ENCODE data around the gene SCAF11. TPM values are rescaled to one million over a fixed set of nuclear protein-coding genes. Genes with fewer than 3 reads are reported as not detected.

The SCAF11 gene
- total RNA-seq, 4 donors from 2014 or later = 152 to 294 (median 173) TPM

- no peak for DNase-seq
- intact Hi-C loops (cut with DNase I) = no loop called here
- H3K4me3 ChIP-seq (replicated peaks in 1 of 3) = no peak overlapping the region
- no peaks in the 10 kb centered on the region for H3K27me3 ChIP-seq
- TF ChIP-seq CTCF (IDR thresholded peaks at IDR 0.05) (no peak), POLR2A (IDR thresholded peaks at IDR 0.05) (no peak)
- no peaks in the 10 kb centered on the region for H3K36me3 ChIP-seq
- H3K4me1 ChIP-seq = peaks cover 18 to 30% of the 10 kb centered on the region in 2 donors
- no peaks in the 10 kb centered on the region for H3K9me3 ChIP-seq
- H3K27ac ChIP-seq = no peak overlapping the region
- 94 to 98% methylated on average over 1 of the region's 1 CpG for WGBS, 2 donors
Measured at GRCh38 chr12:45970391-45970790, 20.0 kb downstream of the SCAF11 start.

- intact Hi-C loops (cut with DNase I) = no loop called here
- Histone ChIP-seq H3K36me3 (no peaks in the 10 kb centered on the region), H3K27ac (no peak overlapping the region), H3K27me3 (no peaks in the 10 kb centered on the region), H3K4me3 (replicated peaks in 1 of 3) (no peak overlapping the region), H3K4me1 (peaks cover 18 to 30% of the 10 kb centered on the region in 2 donors), H3K9me3 (no peaks in the 10 kb centered on the region)
- TF ChIP-seq CTCF (IDR thresholded peaks at IDR 0.05) (no peak), POLR2A (IDR thresholded peaks at IDR 0.05) (no peak)
- no peak for DNase-seq
- WGBS, 2 donors = 40 to 79% methylated on average over 2 of the region's 2 CpGs
Measured at GRCh38 chr12:45969084-45969483, 21.3 kb downstream of the SCAF11 start.

GRCh38 chr12:45966486-45966885 is 23.9 kb downstream of the SCAF11 start:
- TF ChIP-seq POLR2A (IDR thresholded peaks at IDR 0.05) = no peak
- no peak for TF ChIP-seq CTCF (IDR thresholded peaks at IDR 0.05)
- DNase-seq = no peak
- H3K27ac ChIP-seq = no peak overlapping the region
- H3K4me3 ChIP-seq (replicated peaks in 1 of 3) = no peak overlapping the region
- H3K27me3 ChIP-seq = no peaks in the 10 kb centered on the region
- WGBS, 2 donors = 18 to 34% methylated on average over 1 of the region's 1 CpG
- H3K36me3 ChIP-seq = no peaks in the 10 kb centered on the region
- H3K9me3 ChIP-seq = no peaks in the 10 kb centered on the region
- intact Hi-C loops (cut with DNase I) = no loop called here
- peaks cover 13 to 20% of the 10 kb centered on the region in 2 donors for H3K4me1 ChIP-seq

- H3K36me3 ChIP-seq = no peaks in the 10 kb centered on the region
- no peak for TF ChIP-seq POLR2A (IDR thresholded peaks at IDR 0.05)
- TF ChIP-seq CTCF (IDR thresholded peaks at IDR 0.05) = no peak
- H3K9me3 ChIP-seq = no peaks in the 10 kb centered on the region
- no peak overlapping the region for H3K27ac ChIP-seq
- WGBS, 2 donors = 89 to 91% methylated on average over 4 of the region's 4 CpGs
- intact Hi-C loops (cut with DNase I) = no loop called here
- H3K27me3 ChIP-seq = no peaks in the 10 kb centered on the region
- no peak overlapping the region for H3K4me3 ChIP-seq (replicated peaks in 1 of 3)
- DNase-seq = no peak
- peaks cover 13 to 20% of the 10 kb centered on the region in 2 donors for H3K4me1 ChIP-seq
Measured at GRCh38 chr12:45962553-45963325, 27.6 kb downstream of the SCAF11 start.

GRCh38 chr12:45959728-45960127 is 30.6 kb downstream of the SCAF11 start:
- 80 to 82% methylated on average over 2 of the region's 2 CpGs for WGBS, 2 donors
- H3K36me3 ChIP-seq = no peaks in the 10 kb centered on the region
- no peak overlapping the region for H3K27ac ChIP-seq
- TF ChIP-seq POLR2A (IDR thresholded peaks at IDR 0.05) = no peak
- no peak for TF ChIP-seq CTCF (IDR thresholded peaks at IDR 0.05)
- no peaks in the 10 kb centered on the region for H3K27me3 ChIP-seq
- H3K4me3 ChIP-seq (replicated peaks in 1 of 3) = no peak overlapping the region
- no peaks in the 10 kb centered on the region for H3K9me3 ChIP-seq
- DNase-seq = no peak
- H3K4me1 ChIP-seq = no peaks in the 10 kb centered on the region
- intact Hi-C loops (cut with DNase I) = no loop called here
